Neural cell (in vitro differentiated cells): Measurements from ENCODE around the gene CUX1. TPM values are rescaled to one million over a fixed set of nuclear protein-coding genes. Genes with fewer than 3 reads are reported as not detected.
A peak's percentile ranks its signal among the peaks of the same experiment; 100 is the strongest.
"Not testable (repeated sequence)": the region's sequence is repeated elsewhere in the genome, so short reads cannot be mapped to it uniquely, and the experiment has no call there.

Source experiments
- H2AFZ ChIP-seq: fragments of 200-600, 300-800 bp; sonication (generic), shearing (Covaris generic); 2 replicates; pipeline ENCODE4 v1.6.0; 2014; ENCODE audit warnings: low read depth, mild to moderate bottlenecking, antibody characterized with exemption, low read length, moderate library complexity
- H3F3A ChIP-seq: fragments of 200-600 bp; shearing (Covaris generic); 2 replicates; pipeline ENCODE4 v1.6.1; 2016; ENCODE audit warnings: mild to moderate bottlenecking, moderate library complexity, mixed read lengths, antibody characterized with exemption, low read length; ENCODE audit not compliant: insufficient read depth, poor library complexity, severe bottlenecking
- H3K27ac ChIP-seq: fragments of 200-600, 300-800 bp; sonication (generic), shearing (Covaris generic); 2 replicates; pipeline ENCODE4 v1.5.1; 2014; ENCODE audit warnings: mild to moderate bottlenecking, low read length, moderate library complexity
- H3K27me3 ChIP-seq: fragments of 300-800, 200-600 bp; sonication (generic), shearing (Covaris generic); 2 replicates; pipeline ENCODE4 v1.6.0; 2014; ENCODE audit warnings: mild to moderate bottlenecking, low read depth, low read length, moderate library complexity; ENCODE audit not compliant: insufficient read depth
- H3K36me3 ChIP-seq: fragments of 300-800, 200-600 bp; sonication (generic), shearing (Covaris generic); 2 replicates; pipeline ENCODE4 v1.5.1; 2014; ENCODE audit warnings: mild to moderate bottlenecking, antibody characterized with exemption, low read length, moderate library complexity; ENCODE audit not compliant: insufficient read depth
- H3K4me2 ChIP-seq: fragments of 300-800, 200-600 bp; sonication (generic), shearing (Covaris generic); 2 replicates; pipeline ENCODE4 v1.6.0; 2014; ENCODE audit warnings: mild to moderate bottlenecking, low read length
- H3K4me3 ChIP-seq: fragments of 300-800, 200-600 bp; sonication (generic), shearing (Covaris generic); 2 replicates; pipeline ENCODE4 v1.5.1; 2014; ENCODE audit warnings: mild to moderate bottlenecking, low read length, moderate library complexity
- H3K79me2 ChIP-seq: fragments of 200-600 bp; shearing (Covaris generic); replicated peaks from 2 replicates; pipeline ENCODE4 v1.6.0; 2014; ENCODE audit warnings: mild to moderate bottlenecking, low read length, moderate library complexity; ENCODE audit not compliant: insufficient read depth
- H3K9ac ChIP-seq: fragments of 300-800, 200-600 bp; sonication (generic), shearing (Covaris generic); 2 replicates; pipeline ENCODE4 v1.6.1; 2016; ENCODE audit warnings: mild to moderate bottlenecking, low read length, mixed read lengths
- H3K9me2 ChIP-seq: fragments of 200-600 bp; shearing (Covaris generic); 2 replicates; pipeline ENCODE4 v1.6.1; 2016; ENCODE audit warnings: mild to moderate bottlenecking, low read length, mixed read lengths; ENCODE audit not compliant: insufficient read depth
- H3K9me3 ChIP-seq: fragments of 200-600, 300-800 bp; sonication (generic), shearing (Covaris generic); 2 replicates; pipeline ENCODE4 v1.6.1; 2016; ENCODE audit warnings: mild to moderate bottlenecking, mixed run types, low read length, moderate library complexity, mixed read lengths
- H4K20me1 ChIP-seq: fragments of 200-600 bp; shearing (Covaris generic); 2 replicates; pipeline ENCODE4 v1.6.1; 2016; ENCODE audit warnings: mild to moderate bottlenecking, mixed run types; ENCODE audit not compliant: insufficient read depth
- EP300 ChIP-seq: fragments of 450-650 bp; conservative IDR thresholded peaks from 2 replicates; pipeline ENCODE4 v1.6.1; 2014; ENCODE audit warnings: antibody characterized with exemption, mild to moderate bottlenecking, moderate library complexity; ENCODE audit not compliant: poor library complexity, severe bottlenecking
- EZH2 ChIP-seq: fragments of 200-600, 300-800 bp; shearing (Covaris generic), sonication (generic); IDR thresholded peaks from 2 replicates; pipeline ENCODE4 v1.6.1; 2014; ENCODE audit warnings: antibody characterized with exemption, low read length, borderline replicate concordance, mild to moderate bottlenecking; ENCODE audit not compliant: insufficient read depth, poor library complexity, severe bottlenecking
- MXI1 ChIP-seq: fragments of 450-650 bp; conservative IDR thresholded peaks from 2 replicates; pipeline ENCODE4 v1.6.1; 2014; ENCODE audit warnings: antibody characterized with exemption, mild to moderate bottlenecking; ENCODE audit not compliant: poor library complexity, severe bottlenecking
- POLR2AphosphoS5 ChIP-seq: IDR thresholded peaks from 2 replicates; pipeline ENCODE4 v1.6.1; 2012
- RAD21 ChIP-seq: fragments of 450-650 bp; conservative IDR thresholded peaks from 2 replicates; pipeline ENCODE4 v1.6.1; 2014; ENCODE audit warnings: antibody characterized with exemption, mild to moderate bottlenecking, moderate library complexity
- SMC3 ChIP-seq: fragments of 450-650 bp; conservative IDR thresholded peaks from 2 replicates; pipeline ENCODE4 v1.6.1; 2014; ENCODE audit warnings: antibody characterized with exemption, mild to moderate bottlenecking, moderate library complexity; ENCODE audit not compliant: poor library complexity
- TAF1 ChIP-seq: IDR thresholded peaks from 2 replicates; pipeline ENCODE4 v1.6.1; 2012; ENCODE audit warnings: low read depth
- polyA plus RNA-seq: library from polyadenylated mRNA; depleted of rRNA; stranded (reverse); fragments of >200 nt; gene quantifications from 2 replicates; pipeline ENCODE4 v1.2.3, GENCODE V29; 2014
- TF ChIP-seq, protein P1 (sequence below): fragments of 450-650 bp; IDR thresholded peaks from 2 replicates; pipeline ENCODE4 v1.5.1; 2014; ENCODE audit warnings: antibody characterized with exemption, mild to moderate bottlenecking, moderate library complexity; ENCODE audit not compliant: poor library complexity, severe bottlenecking
- TF ChIP-seq, protein P2 (sequence below): IDR thresholded peaks from 2 replicates; pipeline ENCODE4 v1.6.1; 2012; ENCODE audit warnings: borderline replicate concordance

Gene CUX1
- polyA plus RNA-seq, 1 donor from 2014 or later, result 26.6 TPM

DNA sequence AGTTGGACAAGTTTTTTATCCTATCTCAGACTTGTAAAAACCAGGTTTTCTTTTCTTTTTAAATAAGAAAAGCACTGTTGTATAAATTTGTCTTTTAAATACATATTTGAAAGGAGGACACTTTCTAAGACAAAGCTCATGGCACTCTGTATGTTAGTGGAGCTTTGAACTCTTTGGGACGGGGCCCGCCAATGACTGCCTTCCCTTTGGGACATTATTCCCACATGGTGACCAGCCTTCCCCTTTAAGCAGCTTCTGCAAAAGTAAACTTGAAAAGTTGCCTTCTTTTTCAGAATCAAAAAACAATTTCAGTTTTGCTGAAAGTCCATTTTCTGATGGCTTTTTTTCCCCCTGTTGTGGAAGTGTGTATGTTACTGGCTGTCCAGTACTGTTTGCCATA is 1.8 kb downstream of the CUX1 start:
- Histone ChIP-seq H3F3A (no peaks in the 10 kb centered on the region), H3K4me3 (peak overlapping the region; percentile 73), H3K9me2 (no peaks in the 10 kb centered on the region), H3K9me3 (no peaks in the 10 kb centered on the region), H3K4me2 (peak overlapping the region; percentile 16), H2AFZ (no peak overlapping the region), H3K27ac (no peak overlapping the region), H3K79me2 (peaks cover 60% of the 10 kb centered on the region), H4K20me1 (peaks cover 18% of the 10 kb centered on the region), H3K27me3 (peaks cover 12% of the 10 kb centered on the region), H3K36me3 (no peaks in the 10 kb centered on the region), H3K9ac (no peak overlapping the region)
- TF ChIP-seq MXI1 (no peak), SMC3 (no peak), POLR2AphosphoS5 (no peak)

DNA sequence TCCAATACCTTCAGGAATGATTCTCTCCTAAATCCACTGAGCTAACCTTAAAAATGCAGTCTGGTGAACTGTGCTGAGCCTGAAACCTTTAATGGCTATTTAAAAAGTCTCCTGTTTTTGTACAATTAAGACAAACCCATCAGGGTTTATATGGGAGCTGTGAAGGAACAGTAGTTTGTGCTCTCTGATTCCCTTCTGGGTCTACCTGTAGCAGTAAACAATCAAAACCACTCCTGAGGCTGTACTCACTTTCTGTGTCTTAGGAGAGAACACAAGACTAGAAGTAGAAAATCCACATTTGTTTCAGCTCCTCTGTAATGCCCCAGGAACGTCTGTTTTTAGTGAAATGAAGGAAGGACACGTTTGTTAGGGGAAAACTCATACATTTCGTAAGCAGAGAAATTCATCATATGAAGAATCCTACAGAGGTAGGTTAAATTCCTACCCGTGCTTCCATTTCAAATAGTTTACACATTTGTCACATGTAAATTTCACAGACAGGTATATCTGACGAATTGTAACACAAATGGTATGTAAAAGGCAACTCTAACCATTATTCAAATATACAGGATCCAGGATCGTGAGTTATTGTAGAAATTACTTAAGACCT is 2.6 kb downstream of the CUX1 start:
- Histone ChIP-seq H3K9ac (no peak overlapping the region), H3K36me3 (no peaks in the 10 kb centered on the region), H3F3A (no peaks in the 10 kb centered on the region), H3K4me3 (no peak overlapping the region), H4K20me1 (peaks cover 18% of the 10 kb centered on the region), H2AFZ (no peak overlapping the region), H3K27me3 (peaks cover 3% of the 10 kb centered on the region), H3K27ac (no peak overlapping the region), H3K79me2 (peaks cover 65% of the 10 kb centered on the region), H3K4me2 (no peak overlapping the region), H3K9me3 (no peaks in the 10 kb centered on the region), H3K9me2 (no peaks in the 10 kb centered on the region)
- TF ChIP-seq MXI1, result no peak
- no peak for TF ChIP-seq EZH2
- no peak for TF ChIP-seq SMC3

DNA sequence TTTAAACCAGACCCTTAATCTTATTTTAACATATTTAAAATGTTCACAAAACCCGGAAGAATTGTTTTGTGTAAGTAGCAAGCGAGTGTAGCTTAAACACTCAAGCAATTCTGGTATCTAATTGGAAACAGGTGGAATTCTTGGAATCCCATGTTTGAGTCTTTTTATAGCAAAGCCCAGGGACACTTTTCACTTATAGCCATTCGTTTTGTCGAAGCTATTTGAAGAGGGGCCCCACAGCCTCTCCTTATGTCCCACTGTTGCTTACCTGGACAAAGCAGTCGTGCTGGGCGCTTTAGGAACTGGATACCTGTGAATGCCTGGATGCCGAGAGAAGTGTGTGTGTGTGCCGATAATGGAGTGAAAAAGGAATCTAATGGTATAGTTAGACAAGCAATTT is 3.3 kb downstream of the CUX1 start:
- Histone ChIP-seq H3K9ac (no peak overlapping the region), H3K4me2 (no peak overlapping the region), H3K9me3 (no peaks in the 10 kb centered on the region), H3K36me3 (no peaks in the 10 kb centered on the region), H3K9me2 (no peaks in the 10 kb centered on the region), H3K27ac (no peak overlapping the region), H4K20me1 (peaks cover 18% of the 10 kb centered on the region), H2AFZ (no peak overlapping the region), H3K4me3 (no peak overlapping the region), H3F3A (no peaks in the 10 kb centered on the region), H3K27me3 (no peaks in the 10 kb centered on the region), H3K79me2 (peaks cover 65% of the 10 kb centered on the region)
- TF ChIP-seq, protein P1, sequence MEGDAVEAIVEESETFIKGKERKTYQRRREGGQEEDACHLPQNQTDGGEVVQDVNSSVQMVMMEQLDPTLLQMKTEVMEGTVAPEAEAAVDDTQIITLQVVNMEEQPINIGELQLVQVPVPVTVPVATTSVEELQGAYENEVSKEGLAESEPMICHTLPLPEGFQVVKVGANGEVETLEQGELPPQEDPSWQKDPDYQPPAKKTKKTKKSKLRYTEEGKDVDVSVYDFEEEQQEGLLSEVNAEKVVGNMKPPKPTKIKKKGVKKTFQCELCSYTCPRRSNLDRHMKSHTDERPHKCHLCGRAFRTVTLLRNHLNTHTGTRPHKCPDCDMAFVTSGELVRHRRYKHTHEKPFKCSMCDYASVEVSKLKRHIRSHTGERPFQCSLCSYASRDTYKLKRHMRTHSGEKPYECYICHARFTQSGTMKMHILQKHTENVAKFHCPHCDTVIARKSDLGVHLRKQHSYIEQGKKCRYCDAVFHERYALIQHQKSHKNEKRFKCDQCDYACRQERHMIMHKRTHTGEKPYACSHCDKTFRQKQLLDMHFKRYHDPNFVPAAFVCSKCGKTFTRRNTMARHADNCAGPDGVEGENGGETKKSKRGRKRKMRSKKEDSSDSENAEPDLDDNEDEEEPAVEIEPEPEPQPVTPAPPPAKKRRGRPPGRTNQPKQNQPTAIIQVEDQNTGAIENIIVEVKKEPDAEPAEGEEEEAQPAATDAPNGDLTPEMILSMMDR, result no peak
- TF ChIP-seq SMC3 (no peak), MXI1 (no peak), POLR2AphosphoS5 (no peak), EP300 (no peak), TAF1 (no peak), RAD21 (no peak), EZH2 (no peak)
- TF ChIP-seq, protein P2, sequence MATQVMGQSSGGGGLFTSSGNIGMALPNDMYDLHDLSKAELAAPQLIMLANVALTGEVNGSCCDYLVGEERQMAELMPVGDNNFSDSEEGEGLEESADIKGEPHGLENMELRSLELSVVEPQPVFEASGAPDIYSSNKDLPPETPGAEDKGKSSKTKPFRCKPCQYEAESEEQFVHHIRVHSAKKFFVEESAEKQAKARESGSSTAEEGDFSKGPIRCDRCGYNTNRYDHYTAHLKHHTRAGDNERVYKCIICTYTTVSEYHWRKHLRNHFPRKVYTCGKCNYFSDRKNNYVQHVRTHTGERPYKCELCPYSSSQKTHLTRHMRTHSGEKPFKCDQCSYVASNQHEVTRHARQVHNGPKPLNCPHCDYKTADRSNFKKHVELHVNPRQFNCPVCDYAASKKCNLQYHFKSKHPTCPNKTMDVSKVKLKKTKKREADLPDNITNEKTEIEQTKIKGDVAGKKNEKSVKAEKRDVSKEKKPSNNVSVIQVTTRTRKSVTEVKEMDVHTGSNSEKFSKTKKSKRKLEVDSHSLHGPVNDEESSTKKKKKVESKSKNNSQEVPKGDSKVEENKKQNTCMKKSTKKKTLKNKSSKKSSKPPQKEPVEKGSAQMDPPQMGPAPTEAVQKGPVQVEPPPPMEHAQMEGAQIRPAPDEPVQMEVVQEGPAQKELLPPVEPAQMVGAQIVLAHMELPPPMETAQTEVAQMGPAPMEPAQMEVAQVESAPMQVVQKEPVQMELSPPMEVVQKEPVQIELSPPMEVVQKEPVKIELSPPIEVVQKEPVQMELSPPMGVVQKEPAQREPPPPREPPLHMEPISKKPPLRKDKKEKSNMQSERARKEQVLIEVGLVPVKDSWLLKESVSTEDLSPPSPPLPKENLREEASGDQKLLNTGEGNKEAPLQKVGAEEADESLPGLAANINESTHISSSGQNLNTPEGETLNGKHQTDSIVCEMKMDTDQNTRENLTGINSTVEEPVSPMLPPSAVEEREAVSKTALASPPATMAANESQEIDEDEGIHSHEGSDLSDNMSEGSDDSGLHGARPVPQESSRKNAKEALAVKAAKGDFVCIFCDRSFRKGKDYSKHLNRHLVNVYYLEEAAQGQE, result no peak

DNA sequence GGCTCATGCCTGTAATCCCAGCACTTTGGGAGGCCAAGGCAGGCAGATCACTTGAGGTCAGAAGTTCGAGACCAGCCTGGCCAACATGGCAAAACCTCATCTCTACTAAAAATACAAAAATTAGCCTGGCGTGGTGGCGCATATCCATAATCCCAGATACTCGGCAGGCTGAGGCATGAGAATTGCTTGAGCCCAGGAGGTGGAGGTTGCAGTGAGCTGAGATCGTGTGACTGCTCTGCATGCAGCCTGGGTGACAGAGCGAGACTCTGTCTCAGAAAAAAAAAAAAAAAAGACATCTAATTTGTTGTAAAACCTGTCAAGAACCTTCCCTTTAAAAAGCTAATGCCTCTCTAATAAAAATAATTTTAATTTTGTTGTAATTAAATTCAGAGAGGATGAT is 5.2 kb downstream of the CUX1 start:
- H3K4me2 ChIP-seq, H3K27me3 ChIP-seq, H3K9me2 ChIP-seq, H3F3A ChIP-seq, H3K9ac ChIP-seq, H3K36me3 ChIP-seq, H2AFZ ChIP-seq, H3K9me3 ChIP-seq, H3K4me3 ChIP-seq, H3K27ac ChIP-seq: not testable (repeated sequence)
- Histone ChIP-seq H3K79me2 (peaks cover 81% of the 10 kb centered on the region), H4K20me1 (peaks cover 15% of the 10 kb centered on the region)
